ENCODE results near the gene GSK3B. TPM values are rescaled to one million over a fixed set of nuclear protein-coding genes. Genes with fewer than 3 reads are reported as not detected.
"Not testable (repeated sequence)": the region's sequence is repeated elsewhere in the genome, so short reads cannot be mapped to it uniquely, and the experiment has no call there.

GSK3B gene
- polyA plus RNA-seq, 1 donor (not counting 4 experiments of a cell fraction or from before 2014, with no cell fraction given), result 73.3 TPM

GRCh38 chr3:119891944-119892721, 202.1 kb downstream of the GSK3B start:
- Histone ChIP-seq H2AFZ (ENCODE audit: control insufficient read depth, low read length) (no peak overlapping the region), H3K27ac (ENCODE audit: control insufficient read depth, insufficient read depth, low read length) (no peak overlapping the region), H3K79me2 (ENCODE audit: control insufficient read depth, insufficient read depth, low read length) (peaks cover 17% of the 10 kb centered on the region), H3K9me1 (ENCODE audit: control insufficient read depth, extremely low read depth, insufficient read depth, low read length) (no peaks in the 10 kb centered on the region), H4K20me1 (ENCODE audit: control insufficient read depth, extremely low read depth, insufficient read depth, low read length) (no peaks in the 10 kb centered on the region), H3K9ac (ENCODE audit: control insufficient read depth, extremely low read depth, insufficient read depth, low read length) (no peak overlapping the region), H3K36me3 (ENCODE audit: control insufficient read depth in 2 of 2, extremely low read depth in 1 of 2, insufficient read depth in 2 of 2, low read length in 2 of 2) (peaks cover 6 to 7% of the 10 kb centered on the region in 2 experiments), H3K4me2 (ENCODE audit: control insufficient read depth, extremely low read depth, insufficient read depth, low read depth, low read length) (no peak overlapping the region), H3K4me1 (ENCODE audit: control insufficient read depth, extremely low read depth, insufficient read depth, low read length) (no peaks in the 10 kb centered on the region), H3K27me3 (ENCODE audit: control insufficient read depth, extremely low read depth, insufficient read depth, low read length) (no peaks in the 10 kb centered on the region), H3K9me3 (ENCODE audit: control insufficient read depth, low read depth, low read length) (no peaks in the 10 kb centered on the region), H3K4me3 (ENCODE audit: control insufficient read depth in 2 of 3, extremely low read depth in 1 of 3, insufficient read depth in 2 of 3, low read depth in 1 of 3, low read length in 3 of 3) (no peak overlapping the region)
- no peak for TF ChIP-seq EZH2 (IDR thresholded peaks at IDR 0.05; ENCODE audit: low read length)
- TF ChIP-seq, protein P1, sequence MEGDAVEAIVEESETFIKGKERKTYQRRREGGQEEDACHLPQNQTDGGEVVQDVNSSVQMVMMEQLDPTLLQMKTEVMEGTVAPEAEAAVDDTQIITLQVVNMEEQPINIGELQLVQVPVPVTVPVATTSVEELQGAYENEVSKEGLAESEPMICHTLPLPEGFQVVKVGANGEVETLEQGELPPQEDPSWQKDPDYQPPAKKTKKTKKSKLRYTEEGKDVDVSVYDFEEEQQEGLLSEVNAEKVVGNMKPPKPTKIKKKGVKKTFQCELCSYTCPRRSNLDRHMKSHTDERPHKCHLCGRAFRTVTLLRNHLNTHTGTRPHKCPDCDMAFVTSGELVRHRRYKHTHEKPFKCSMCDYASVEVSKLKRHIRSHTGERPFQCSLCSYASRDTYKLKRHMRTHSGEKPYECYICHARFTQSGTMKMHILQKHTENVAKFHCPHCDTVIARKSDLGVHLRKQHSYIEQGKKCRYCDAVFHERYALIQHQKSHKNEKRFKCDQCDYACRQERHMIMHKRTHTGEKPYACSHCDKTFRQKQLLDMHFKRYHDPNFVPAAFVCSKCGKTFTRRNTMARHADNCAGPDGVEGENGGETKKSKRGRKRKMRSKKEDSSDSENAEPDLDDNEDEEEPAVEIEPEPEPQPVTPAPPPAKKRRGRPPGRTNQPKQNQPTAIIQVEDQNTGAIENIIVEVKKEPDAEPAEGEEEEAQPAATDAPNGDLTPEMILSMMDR (optimal IDR thresholded peaks at IDR 0.05 in 1 of 3, IDR thresholded peaks at IDR 0.05 in 1 of 3, conservative IDR thresholded peaks at IDR 0.05 in 1 of 3; ENCODE audit: extremely low read depth in 1 of 3, insufficient read depth in 2 of 3, low read length in 3 of 3), result peak in 2 of 3 experiments; percentile 50 to 68
- FAIRE-seq (peak; percentile 63), DNase-seq (ENCODE audit: low read depth, low spot score) (no peak)
- dilution Hi-C loops (cut with MboI; ENCODE audit: extremely low pct_ligation_motif_present, low sequenced_read_pairs), result no loop called here

- H3K9me1 ChIP-seq (ENCODE audit: control insufficient read depth, extremely low read depth, insufficient read depth, low read length); H3K4me1 ChIP-seq (ENCODE audit: control insufficient read depth, extremely low read depth, insufficient read depth, low read length); H3K27ac ChIP-seq (ENCODE audit: control insufficient read depth, insufficient read depth, low read length); H3K4me2 ChIP-seq (ENCODE audit: control insufficient read depth, extremely low read depth, insufficient read depth, low read depth, low read length); DNase-seq (ENCODE audit: low read depth, low spot score); FAIRE-seq; H3K36me3 ChIP-seq (ENCODE audit: control insufficient read depth in 2 of 2, extremely low read depth in 1 of 2, insufficient read depth in 2 of 2, low read length in 2 of 2); H3K4me3 ChIP-seq (ENCODE audit: control insufficient read depth in 2 of 3, extremely low read depth in 1 of 3, insufficient read depth in 2 of 3, low read depth in 1 of 3, low read length in 3 of 3); H3K27me3 ChIP-seq (ENCODE audit: control insufficient read depth, extremely low read depth, insufficient read depth, low read length); H4K20me1 ChIP-seq (ENCODE audit: control insufficient read depth, extremely low read depth, insufficient read depth, low read length); dilution Hi-C loops (cut with MboI; ENCODE audit: extremely low pct_ligation_motif_present, low sequenced_read_pairs); H3K9ac ChIP-seq (ENCODE audit: control insufficient read depth, extremely low read depth, insufficient read depth, low read length); H2AFZ ChIP-seq (ENCODE audit: control insufficient read depth, low read length); H3K9me3 ChIP-seq (ENCODE audit: control insufficient read depth, low read depth, low read length): not testable (repeated sequence)
- H3K79me2 ChIP-seq (ENCODE audit: control insufficient read depth, insufficient read depth, low read length), result peaks cover 27% of the 10 kb centered on the region
Observed at GRCh38 chr3:119888681-119889080, 205.6 kb downstream of the GSK3B start.
